ENCODE data around the gene AXIN1. TPM values are rescaled to one million over a fixed set of nuclear protein-coding genes. Genes with fewer than 3 reads are reported as not detected.
A peak's percentile ranks its signal among the peaks of the same experiment; 100 is the strongest.

Gene AXIN1
- total and polyA plus RNA-seq, 2 of the 8 experiments (the other 6 are each of a cell fraction or from before 2014, with no cell fraction given) = 12.5 to 41.9 TPM

GRCh38 chr16:346587-346986, 5.9 kb downstream of the AXIN1 start:
- Histone ChIP-seq H2BK120ac (replicated peaks; ENCODE audit: low read depth, low read length) (no peak overlapping the region), H4K8ac (ENCODE audit: extremely low read depth, insufficient read depth, low read length) (no peak overlapping the region), H3K79me1 (ENCODE audit: low read depth, low read length) (peaks cover 40% of the 10 kb centered on the region), H3K9ac (replicated peaks in 1 of 4; ENCODE audit: extremely low read depth in 1 of 4, low read depth in 3 of 4, low read length in 3 of 4) (no peak overlapping the region), H3K27ac (ENCODE audit: low read depth, low read length) (no peak overlapping the region), H3K23ac (ENCODE audit: insufficient read length) (no peak overlapping the region), H2BK15ac (ENCODE audit: low read length) (no peak overlapping the region), H3K23me2 (ENCODE audit: low read depth, low read length) (peaks cover under 1% of the 10 kb centered on the region; the same call in 1 of the 2 replicates), H3K4ac (replicated peaks; ENCODE audit: insufficient read length, low read depth, low read length) (no peak overlapping the region), H2AFZ (ENCODE audit: low read length) (no peak overlapping the region), H2BK12ac (ENCODE audit: low read depth, low read length) (no peak overlapping the region), H3K4me3 (ENCODE audit: extremely low read depth in 1 of 4, insufficient read depth in 2 of 4, low read depth in 3 of 4, low read length in 4 of 4) (no peak overlapping the region), H2AK5ac (ENCODE audit: low read depth, low read length) (no peak overlapping the region), H2BK5ac (ENCODE audit: low read depth, low read length) (no peak overlapping the region), H3K18ac (ENCODE audit: extremely low read depth, low read length) (no peak overlapping the region), H3K9me3 (ENCODE audit: insufficient read depth in 2 of 2, low read depth in 1 of 2, low read length in 1 of 2) (no peaks in the 10 kb centered on the region), H2BK20ac (ENCODE audit: low read length) (no peak overlapping the region), H4K20me1 (replicated peaks in 1 of 2; ENCODE audit: control insufficient read depth in 1 of 2, insufficient read depth in 2 of 2, low read length in 2 of 2) (peaks cover 19 to 43% of the 10 kb centered on the region in 2 experiments), H4K91ac (replicated peaks; ENCODE audit: insufficient read length, low read length) (no peak overlapping the region), H3K36me3 (ENCODE audit: control insufficient read depth in 2 of 4, insufficient read depth in 4 of 4, low read length in 3 of 4) (peaks cover 7 to 24% (median 10%) of the 10 kb centered on the region in 4 experiments; a peak in 6 of 8 replicates), H3K79me2 (ENCODE audit: control insufficient read depth in 1 of 2, insufficient read depth in 2 of 2, low read length in 2 of 2) (peaks cover 21 to 91% of the 10 kb centered on the region in 2 experiments; a peak in 3 of 4 replicates), H3K27me3 (replicated peaks in 1 of 4; ENCODE audit: control insufficient read depth in 3 of 4, extremely low read depth in 1 of 4, insufficient read depth in 3 of 4, low read length in 3 of 4) (no peaks in the 10 kb centered on the region), H3K14ac (ENCODE audit: insufficient read length) (no peak overlapping the region), H3K56ac (replicated peaks; ENCODE audit: insufficient read length, low read depth, low read length) (no peak overlapping the region), H3K4me1 (replicated peaks in 1 of 4; ENCODE audit: control insufficient read depth in 3 of 4, insufficient read depth in 4 of 4, low read length in 3 of 4) (peaks cover 0 to 2% (median 0%) of the 10 kb centered on the region in 4 experiments; a peak in 2 of 7 replicates), H4K5ac (ENCODE audit: insufficient read length, low read depth, low read length) (no peak overlapping the region), H3K4me2 (ENCODE audit: insufficient read depth in 1 of 2, low read depth in 2 of 2, low read length in 2 of 2) (no peak overlapping the region)
- ChIA-PET POLR2A (ENCODE audit: partially characterized antibody) (interaction anchor here (0.8 to 1.8 kb wide), 3 partner anchors 10 to 36 kb away, joined by 3 to 4 read pairs (median 3); no protein-coding TSS in a partner anchor), CTCF (ENCODE audit: partially characterized antibody) (interaction anchor here (1.0 to 2.4 kb wide), 6 partner anchors 9 to 37 kb away, joined by 3 to 12 read pairs (median 4); no protein-coding TSS in a partner anchor)
- FAIRE-seq = no peak
- WGBS, 2 experiments (ENCODE audit: extremely low coverage in 1 of 2, insufficient coverage in 1 of 2, insufficient read length in 1 of 2, insufficient replicate concordance in 2 of 2, low coverage in 1 of 2, low lambda C conversion rate in 2 of 2, missing lambda C conversion rate in 1 of 2) = 93% methylated on average over 15 of the region's 15 CpGs; no CpG with 5 or more reads in 1 of the 2 experiments
- DNase-seq (ENCODE audit: low read depth in 1 of 2, low spot score in 2 of 2) = peak in 1 of 2 experiments; percentile 40
- TF ChIP-seq USF2 (IDR thresholded peaks at IDR 0.05; ENCODE audit: low read length) = no peak
- TF ChIP-seq HDAC2 (IDR thresholded peaks at IDR 0.05; ENCODE audit: borderline replicate concordance in 1 of 2, low read depth in 2 of 2, low read length in 2 of 2) = no peak
- no peak for TF ChIP-seq CTBP2 (IDR thresholded peaks at IDR 0.05; ENCODE audit: borderline replicate concordance, insufficient read depth, insufficient read length, low read length)
- no peak for TF ChIP-seq SP4 (IDR thresholded peaks at IDR 0.05; ENCODE audit: low read length)
- TF ChIP-seq, protein P1, sequence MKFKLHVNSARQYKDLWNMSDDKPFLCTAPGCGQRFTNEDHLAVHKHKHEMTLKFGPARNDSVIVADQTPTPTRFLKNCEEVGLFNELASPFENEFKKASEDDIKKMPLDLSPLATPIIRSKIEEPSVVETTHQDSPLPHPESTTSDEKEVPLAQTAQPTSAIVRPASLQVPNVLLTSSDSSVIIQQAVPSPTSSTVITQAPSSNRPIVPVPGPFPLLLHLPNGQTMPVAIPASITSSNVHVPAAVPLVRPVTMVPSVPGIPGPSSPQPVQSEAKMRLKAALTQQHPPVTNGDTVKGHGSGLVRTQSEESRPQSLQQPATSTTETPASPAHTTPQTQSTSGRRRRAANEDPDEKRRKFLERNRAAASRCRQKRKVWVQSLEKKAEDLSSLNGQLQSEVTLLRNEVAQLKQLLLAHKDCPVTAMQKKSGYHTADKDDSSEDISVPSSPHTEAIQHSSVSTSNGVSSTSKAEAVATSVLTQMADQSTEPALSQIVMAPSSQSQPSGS (IDR thresholded peaks at IDR 0.05; ENCODE audit: low read length) = no peak
- no peak for TF ChIP-seq RBBP5 (IDR thresholded peaks at IDR 0.05; ENCODE audit: borderline replicate concordance, low read depth, low read length)
- no peak for TF ChIP-seq CREB1 (IDR thresholded peaks at IDR 0.05)
- TF ChIP-seq ASH2L (IDR thresholded peaks at IDR 0.05; ENCODE audit: low read length) = no peak
- no peak for TF ChIP-seq NRF1 (IDR thresholded peaks at IDR 0.05; ENCODE audit: low read depth, low read length)
- no peak for TF ChIP-seq SP2 (IDR thresholded peaks at IDR 0.05; ENCODE audit: low read length)
